ENCODE results near the gene ZNRF3.
"Not testable (repeated sequence)": the region's sequence is repeated elsewhere in the genome, so short reads cannot be mapped to it uniquely, and the experiment has no call there.

The ZNRF3 gene

DNA sequence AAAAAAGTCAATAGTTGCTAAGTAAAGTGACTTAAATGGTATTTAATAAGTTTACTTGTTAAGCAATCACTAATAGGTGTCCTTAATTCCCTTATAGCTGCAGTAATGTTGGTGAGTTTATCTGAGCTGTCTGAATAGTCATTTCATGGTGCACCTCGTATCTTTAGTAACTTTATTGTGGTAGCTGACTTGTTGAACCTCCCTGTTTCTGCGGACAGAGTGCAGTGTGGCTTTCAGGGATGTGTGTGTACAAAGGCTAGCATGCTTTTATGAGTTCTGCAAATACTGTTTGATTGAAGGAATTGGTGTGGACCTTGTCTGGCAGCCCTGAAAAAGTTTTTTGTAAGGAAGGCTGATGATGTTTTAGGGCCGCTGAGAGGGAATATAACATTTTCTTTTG lies 2.6 kb downstream of the ZNRF3 start:
- no peak for DNase-seq

DNA sequence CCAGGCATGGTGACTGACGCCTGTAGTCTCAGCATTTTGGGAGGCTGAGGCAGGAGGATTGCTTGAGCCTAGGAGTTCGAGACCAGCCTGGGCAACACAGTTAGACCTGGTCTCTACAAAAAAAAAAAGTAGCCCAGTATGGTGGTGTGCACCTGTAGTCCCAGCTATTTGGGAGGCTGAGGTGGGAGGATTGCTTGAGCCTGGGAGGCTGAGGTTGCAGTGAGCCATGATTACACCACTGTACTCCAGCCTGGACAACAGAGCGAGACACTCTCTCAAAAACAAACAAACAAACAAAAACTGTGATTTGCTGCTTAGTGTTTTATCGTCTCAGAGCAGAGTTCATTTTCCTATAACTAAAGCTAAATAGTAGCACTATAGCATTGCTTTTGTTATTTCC lies 3.3 kb downstream of the ZNRF3 start:
- DNase-seq = not testable (repeated sequence)

DNA sequence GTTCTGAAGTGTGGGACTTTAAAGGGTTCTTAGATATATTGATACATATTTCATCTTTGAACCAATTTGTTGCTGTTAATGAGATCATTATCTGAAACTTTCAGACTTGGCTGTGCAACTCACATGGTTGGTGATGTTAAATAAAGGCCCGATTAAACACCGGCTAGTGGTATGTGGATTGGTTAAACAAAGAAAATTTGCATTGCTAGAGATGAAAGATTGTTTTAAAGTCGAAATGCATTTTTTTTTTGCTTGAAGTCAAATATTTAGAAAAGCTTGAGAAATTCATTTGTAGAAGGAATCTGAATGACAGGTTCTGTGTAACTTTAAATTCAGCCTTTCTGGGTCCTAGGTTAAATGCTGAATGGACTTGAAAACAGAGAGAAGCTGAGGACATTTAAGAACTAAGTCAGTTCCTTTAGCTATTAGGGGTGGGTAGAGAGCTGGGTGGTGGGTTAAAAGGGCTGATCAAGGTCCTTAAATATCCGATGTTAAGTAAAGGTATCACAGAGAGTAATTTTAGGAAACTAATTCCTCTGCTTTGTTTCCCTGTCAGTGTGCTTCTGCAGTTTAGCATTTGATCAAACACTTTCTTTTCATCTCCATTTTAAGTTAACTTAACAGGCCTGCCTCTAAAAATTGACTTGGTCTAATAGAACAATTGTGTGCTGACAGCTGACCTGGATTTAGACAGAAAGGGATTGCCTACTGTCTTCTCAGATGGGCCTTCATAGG lies 4.5 kb downstream of the ZNRF3 start:
- no peak for DNase-seq

DNA sequence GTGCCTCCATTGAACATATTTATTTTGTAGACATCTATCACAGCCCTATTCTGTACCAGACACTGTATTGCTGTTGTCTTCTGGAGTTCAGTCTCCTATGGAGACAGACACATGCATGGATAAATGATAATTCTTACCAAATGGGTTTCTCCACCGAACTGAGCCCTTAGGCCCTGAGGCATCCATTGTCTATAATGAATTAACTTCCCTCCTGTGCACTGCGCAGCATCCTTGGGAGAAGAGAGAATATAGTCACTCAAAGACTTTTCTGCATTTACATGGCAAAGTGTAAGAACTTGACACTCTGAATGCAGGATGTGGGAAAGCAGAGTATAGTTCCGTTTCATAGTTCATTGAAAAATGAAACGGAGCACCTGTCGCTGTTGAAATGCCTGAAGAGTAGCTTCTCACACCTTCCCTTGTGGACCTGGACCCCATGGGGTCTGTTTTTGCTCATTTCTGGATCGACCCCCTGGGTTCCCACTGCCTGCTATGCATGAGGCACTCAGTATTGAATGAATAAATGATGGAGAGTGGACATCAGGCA lies 6.2 kb downstream of the ZNRF3 start:
- no peak for DNase-seq

DNA sequence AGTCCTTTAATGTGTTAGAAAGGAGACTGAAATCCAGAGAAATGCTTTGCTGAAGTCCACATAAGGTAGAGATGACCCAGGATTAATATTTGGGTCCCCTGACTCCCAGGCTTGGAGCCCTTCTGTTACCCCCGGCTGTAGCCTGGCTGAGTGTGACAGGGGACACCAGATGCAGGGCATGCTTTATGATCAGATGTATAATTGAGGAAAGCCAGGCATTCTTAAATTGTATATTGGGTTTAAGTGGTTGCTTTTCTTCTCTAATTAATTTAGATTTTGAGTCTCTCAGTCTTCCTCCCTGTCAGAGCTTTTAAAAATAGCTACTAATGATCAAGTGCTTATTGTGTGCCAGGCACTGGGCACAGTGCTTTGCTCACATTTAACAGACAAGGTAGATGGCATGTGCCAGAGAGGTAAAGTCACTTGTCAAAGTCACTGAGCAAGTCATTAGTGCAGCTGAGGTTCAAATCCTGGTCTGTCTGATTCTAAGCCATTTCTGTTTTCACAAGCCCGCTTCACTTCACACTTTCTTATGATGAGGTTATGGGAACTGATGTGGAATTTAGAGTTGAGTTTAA lies 7.9 kb downstream of the ZNRF3 start:
- no peak for DNase-seq

DNA sequence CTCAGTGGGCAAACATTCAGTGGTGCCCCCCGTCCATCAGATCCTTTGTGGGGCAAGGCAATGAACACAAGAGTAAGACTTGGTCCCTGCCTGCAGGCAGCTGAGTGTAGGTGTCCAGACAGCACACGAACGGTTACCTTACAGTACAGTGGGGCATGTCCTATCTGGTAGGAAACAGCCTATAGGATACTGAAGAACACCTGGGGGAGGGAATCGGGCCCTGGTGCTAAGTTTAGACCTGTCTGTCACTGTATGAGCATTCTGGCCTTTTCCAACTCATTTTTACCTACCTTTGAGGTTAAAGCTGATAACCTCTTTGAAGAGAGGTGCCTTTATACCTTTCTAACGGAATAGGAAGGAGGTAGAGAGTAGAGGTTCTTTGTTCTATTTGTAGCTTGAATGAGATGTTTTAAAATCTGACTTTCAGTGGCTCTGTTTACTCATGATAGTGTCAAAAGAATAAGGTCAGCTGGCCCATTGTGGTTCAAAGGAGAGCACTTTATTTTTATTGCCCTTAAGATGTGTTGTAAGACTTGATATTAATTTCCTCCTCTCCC lies 8.9 kb downstream of the ZNRF3 start:
- no peak for DNase-seq

DNA sequence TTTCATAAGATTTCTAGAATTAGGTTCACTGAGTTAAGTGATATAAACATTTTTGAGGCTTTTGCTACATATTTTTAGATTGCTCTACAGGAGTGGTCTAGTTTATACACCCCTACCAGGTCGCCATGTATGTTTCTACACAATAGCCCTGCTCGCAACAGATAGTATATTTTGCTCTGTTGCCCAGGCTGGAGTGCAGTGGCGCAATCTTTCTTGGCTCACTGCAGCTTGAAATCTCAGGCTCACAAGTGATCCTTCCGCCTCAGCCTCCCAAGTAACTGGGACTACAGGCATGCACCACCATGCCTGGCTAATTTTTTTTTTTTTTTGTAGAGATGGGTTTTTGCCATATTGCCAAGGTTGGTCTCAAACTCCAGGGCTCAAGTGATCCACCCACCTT lies 10.4 kb downstream of the ZNRF3 start:
- DNase-seq = no peak

DNA sequence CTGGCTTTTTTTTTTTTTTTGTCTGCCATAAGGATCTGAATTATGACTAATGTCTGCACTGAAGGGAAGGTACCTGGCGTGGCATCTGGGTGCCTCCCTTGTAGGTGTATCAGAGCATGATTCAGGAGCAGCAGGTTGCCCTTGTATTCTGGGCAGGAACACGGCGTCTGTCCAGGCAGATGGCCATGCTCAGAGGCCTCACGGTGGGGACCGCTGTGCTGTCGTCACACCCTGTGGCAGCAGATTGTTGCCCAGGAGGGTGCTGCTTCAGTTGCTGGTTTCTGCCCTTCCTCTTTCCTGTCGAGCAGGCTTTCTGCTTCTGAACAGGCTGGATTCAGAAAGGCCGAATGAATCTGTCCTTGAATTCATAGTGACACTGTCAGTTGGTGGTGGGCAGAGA lies 11.0 kb downstream of the ZNRF3 start:
- DNase-seq = no peak

DNA sequence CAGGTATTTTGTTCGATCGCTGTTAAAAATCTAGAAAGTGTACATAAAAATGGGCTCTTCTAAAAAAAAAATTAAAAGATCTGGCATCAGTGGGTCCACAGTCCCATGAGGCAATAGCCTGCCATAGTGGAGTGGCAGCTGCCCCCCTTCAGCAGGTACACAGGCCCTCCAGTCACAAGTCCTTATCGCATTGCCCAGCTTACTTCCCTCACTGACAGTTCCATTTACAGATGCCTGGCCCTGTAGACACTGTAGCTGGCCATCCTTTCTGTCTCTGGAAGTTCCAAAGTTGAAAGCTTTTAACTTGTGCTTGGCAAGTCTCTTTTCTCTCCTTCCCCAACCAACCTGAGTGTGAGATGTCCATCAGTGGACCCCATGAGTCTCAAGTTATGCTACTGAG lies 11.4 kb downstream of the ZNRF3 start:
- DNase-seq = no peak

DNA sequence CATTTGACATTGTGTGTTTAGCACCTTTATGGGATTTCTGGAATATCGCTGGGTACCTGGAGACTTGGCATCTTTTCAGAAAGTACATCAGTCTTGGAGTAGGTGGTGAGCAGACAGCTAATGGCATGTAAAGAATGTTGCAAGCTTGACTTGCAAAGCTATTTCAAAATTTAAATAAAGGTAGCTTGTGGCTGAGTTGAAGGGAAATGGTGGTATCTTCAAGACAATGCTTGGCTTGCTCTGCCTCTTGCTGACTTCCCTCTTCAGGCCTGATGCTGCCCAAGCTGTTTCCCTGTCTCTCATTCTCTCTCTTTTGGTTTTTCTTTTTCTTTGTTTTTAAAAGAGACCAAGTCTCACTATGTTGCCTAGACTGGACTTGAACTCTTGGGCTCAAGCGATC lies 13.2 kb downstream of the ZNRF3 start:
- DNase-seq = no peak

DNA sequence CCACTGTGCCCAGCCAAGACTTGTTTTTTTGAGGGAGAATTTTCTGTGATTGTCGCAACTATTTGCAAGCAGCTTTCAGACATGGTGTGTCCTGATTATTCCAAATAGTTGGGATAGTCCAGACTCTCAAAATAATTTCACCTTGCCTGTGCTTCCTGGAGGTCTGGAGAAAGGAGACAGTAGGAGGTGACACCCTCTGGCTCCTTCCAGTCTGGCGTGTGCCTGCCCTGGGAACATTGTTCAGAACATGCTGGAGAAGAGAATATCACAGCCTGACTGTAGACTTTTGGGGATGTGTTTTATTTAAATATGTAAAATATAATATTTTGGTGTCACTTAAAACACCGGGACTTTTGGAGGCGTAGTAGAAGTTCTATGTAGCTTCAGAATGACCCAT lies 14.9 kb downstream of the ZNRF3 start:
- DNase-seq = no peak

DNA sequence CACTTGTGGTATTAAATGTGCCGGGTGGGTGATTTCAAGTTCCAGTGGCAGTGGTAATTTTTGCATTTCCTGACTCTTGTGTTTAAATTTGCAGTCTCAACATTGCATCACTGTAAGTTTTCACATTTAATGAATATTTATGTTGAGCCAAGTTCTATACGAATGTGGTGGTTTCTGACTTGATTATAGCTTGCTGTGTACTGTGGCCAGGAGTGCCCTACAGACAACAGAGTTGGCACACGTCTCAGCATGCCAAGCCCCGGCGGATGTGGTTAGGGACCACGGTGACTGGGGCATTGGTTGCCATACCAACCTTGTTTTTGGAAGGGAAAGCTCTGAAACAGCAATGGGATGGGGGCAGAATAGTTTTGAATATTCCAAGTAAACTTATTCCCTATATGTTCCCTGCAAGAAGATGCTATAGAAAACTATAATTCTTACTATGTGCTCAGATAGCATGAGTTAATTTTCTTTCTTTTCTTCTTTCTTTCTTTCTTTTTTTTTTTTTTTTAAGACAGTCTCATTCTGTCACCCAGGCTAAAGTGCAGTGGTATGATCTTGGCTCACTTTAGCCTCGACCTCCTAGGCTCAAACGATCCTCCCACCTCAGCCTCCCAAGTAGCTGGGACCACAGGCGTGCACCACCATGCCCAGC lies 16.0 kb downstream of the ZNRF3 start:
- DNase-seq = peak; percentile 42

DNA sequence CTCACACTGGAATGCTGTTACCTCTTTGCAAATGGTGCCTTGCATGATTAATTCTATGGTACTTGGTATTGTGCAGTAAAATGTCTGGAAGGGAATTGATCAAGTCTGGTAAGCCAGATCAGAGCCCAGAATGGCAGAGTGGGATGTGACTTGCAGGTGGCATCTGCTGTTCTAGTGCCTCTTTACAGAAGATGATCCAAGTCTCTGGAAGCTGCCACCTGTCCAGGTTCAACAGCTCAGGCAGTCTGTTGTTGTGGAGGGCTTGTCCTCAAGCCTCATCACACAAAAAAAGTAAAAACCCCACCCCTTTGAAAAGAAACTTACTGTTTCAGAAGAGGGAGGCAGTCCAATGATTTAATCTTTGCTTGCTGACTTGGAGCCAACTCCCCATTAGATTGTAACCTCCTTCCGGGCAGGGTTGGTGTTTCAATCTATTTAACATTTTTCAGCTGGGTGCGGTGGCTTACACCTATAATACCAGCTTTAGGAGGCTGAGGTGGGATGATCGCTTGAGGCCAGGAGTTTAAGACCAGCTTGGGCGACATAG lies 17.1 kb downstream of the ZNRF3 start:
- no peak for DNase-seq

DNA sequence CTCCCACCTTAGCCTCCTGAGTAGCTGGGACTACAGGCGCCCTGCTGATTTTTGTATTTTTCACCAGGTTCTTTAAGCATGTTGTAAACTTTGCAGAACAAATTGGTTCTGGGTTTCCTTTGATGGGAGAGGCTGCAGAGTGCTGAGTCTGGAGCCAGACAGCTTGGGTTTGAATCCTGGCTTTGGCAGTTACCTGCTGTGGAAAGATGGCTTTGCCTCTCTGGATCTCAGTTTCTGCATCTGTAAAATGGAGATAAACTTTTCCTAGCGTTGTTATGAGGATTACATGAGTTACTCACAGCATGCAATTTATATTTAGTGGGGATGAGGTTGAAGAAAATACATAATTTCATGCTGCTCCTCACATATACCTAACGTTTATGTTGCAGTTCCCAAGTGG lies 19.1 kb downstream of the ZNRF3 start:
- DNase-seq = no peak

DNA sequence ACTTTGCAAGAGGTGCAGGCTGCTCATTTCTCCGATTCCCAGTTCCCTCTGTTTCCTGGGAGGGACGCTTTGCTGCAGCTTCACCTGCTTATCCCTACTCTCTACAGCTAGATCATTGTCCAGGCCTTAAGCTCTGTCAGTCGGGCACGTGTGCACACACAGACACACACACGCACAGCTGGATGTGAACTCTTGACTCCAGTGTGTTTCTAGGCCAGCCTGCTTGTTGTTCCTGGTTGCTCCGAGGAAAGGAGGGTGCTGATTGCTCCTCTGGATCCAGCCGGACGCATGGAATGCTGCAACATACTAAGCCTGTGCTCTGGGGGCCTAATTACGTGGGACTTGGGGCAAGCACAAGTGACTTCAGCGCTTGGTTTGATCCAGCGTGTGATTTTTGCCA lies 19.7 kb downstream of the ZNRF3 start:
- DNase-seq = no peak

DNA sequence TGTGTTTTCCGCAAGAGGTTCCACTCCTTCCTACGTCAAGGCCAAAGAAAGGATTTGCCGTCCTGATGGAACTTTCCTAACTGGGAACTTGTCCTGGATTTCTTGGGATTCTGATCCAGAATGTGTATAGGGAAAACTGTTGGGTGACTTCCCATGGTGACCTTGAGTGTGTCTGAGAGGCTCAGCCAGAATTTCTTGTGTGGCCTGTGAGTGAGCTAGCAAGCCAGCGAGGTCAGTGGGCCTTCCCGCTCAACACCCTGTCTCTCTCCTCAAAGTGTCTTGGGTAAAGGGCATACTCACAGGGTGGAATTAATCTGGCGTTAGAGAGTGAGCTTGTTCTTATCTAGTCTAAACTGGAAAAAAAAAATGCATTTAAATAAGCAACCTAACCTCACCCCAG lies 20.4 kb downstream of the ZNRF3 start:
- no peak for DNase-seq

DNA sequence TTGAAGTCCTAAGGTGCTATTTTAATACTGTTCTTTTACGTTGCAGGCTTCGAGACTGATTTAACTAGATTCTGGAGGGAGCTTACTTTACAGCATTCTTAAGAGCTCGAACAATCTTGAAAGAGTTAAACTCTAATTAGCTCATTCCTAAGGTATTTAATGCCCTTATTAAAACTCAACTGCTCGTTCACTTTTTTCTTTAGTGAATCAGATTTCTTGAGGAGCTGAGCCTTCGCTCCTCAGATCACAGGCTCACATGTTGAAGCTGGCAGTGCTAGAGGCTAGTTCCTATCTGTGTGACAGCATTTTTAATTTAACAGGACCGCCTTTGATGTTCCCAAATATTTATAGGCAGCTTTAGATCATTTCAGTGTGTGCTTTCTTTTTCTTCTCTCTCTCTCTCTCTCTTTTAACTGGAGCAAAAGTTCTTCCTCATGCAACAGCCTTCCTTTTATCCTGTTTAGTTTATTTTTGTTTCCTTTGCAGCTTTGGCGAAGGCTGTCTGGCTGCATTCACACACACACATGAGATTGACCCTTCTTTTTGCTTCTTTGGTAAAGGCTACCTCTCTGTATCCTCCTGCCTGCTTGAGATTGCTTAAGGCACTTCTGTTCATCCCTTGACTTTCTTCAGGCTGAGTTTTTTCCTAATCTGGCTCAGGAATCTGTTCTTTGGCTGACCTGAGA lies 21.0 kb downstream of the ZNRF3 start:
- DNase-seq = no peak

DNA sequence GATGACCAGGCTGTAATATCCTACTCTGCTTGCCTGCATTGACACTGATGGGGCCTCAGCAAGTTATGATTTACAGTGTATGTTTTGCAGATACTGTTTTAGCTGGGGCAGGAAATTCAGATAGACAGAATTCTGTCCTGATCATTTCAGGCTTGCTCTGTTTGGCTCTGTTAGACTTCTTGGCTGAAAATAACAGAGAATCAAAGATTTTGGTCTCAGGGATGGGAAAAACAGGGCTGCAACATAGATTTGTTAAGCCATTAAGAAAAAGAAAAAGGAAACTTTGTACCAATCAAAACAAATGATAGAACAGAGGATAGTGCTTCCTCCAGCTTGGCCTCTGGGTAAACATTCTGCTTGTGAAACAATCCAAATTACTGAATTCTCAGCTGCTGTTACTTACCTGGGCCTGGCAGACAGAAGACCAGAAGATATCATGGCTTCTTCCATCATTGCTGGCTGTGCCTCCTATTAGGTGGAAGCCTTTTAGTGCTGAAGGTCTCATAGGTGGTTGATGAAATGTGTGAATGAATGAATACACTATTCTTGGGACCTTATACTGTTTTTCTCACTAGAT lies 22.0 kb downstream of the ZNRF3 start:
- DNase-seq = no peak

DNA sequence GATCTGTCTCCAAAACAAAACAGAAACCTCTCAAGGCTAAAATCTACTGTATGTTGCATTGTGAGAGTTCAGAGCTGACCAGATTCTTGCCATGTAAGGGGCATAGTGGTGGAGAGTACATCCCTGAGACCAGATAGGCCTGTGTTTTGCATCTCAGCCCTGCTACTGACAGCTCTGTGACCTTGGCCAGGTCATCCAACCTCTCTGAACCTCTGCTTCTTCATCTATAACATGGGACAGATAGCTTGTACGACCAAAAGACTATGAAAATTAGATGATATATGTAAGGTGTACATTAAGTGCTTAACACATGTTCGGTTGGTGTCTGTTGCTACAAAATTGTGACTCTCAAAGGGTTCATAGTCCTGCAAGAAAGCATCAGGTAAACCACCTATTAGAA lies 22.9 kb downstream of the ZNRF3 start:
- DNase-seq = no peak

DNA sequence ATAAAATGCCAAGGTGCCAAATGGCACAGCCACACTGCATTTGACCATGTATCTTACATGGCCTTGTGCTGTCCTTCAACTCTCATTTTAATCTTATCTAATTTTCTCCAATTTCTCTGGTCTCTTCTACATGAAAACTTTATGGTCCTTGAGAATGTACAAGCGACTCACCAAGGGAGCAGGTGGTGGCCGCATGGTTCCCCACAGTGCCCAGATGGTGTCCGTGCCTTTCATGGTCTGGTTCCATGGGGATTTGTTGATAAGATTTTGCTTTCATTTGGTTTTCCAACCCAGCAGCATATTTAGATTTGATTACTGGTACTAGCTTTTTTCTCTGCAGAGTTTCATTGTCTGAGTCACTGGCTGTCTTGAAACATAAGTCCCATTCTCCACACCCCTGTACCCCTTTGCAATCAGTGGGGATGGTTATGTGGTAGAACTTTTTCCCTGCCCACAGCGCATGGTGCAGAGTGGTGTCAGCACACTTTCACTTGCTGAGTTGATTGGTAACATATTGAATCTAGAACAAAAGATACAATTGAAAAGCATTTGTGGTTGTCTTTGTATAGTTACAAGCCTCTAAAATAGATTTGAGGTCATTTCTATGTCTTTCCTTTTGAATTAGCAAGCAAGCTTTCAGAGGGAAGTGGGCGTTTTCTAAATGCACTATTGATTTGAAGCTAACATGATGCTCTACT lies 24.1 kb downstream of the ZNRF3 start:
- DNase-seq = peak; percentile 87

DNA sequence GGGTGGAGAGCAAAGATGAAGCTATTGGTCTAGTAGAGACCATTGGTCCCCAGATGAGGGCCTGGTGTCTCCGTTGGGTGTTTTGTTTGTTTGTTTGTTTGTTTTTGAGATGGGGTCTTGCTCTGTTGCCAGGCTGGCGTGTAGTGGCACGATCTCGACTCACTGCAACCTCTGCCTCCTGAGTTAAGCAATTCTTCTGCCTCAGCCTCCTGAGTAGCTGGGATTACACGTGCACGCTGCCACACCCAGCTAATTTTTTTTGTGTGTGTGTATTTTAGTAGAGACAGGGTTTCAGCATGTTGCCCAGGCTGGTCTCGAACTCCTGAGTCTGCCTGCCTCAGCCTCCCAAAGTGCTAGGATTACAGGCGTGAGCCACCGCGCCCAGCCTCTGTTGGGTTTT lies 25.4 kb downstream of the ZNRF3 start:
- DNase-seq = not testable (repeated sequence)

DNA sequence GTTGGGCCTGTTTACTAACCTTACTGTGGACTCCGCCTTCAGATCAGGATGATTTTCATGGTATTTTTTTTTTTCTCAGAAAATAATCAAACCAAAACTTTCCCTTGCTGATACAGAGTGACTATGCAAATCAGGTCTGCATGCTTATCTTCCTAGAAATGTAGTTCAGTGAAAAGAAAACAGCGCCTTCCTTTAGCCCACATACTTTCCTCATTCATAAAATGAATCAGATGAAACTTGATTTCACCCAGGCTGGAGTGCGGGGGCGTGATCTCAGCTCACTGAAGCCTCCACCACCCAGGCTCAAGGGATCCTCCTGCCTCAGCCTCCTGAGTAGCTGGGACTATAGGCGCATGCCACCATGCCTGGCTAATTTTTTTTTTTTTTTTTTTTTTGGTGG lies 26.0 kb downstream of the ZNRF3 start:
- DNase-seq = peak; percentile 82

All from activated CD4-positive, alpha-beta T cell treated with anti-CD3 and anti-CD28 coated beads, Interleukin-2, Interleukin-6, amounts not matched to agents 100 ng/mL and 50 ng/mL, durations not matched to agents 16 hours and 8 hours (primary cell).